Endothelial cell (in vitro differentiated cells): ENCODE data around the gene TRAPPC10. TPM values are rescaled to one million over a fixed set of nuclear protein-coding genes. Genes with fewer than 3 reads are reported as not detected.
A peak's percentile ranks its signal among the peaks of the same experiment; 100 is the strongest.

Source experiments
- DNase-seq: peaks from one replicate; pipeline ENCODE4 v3.0.0; 2021; ENCODE audit warnings: low spot score
- H3K27ac Mint-ChIP-seq: one replicate; pipeline ENCODE4 v1.8.0; 2021; ENCODE audit warnings: mixed read lengths, inconsistent platforms; ENCODE audit not compliant: unreplicated experiment
- H3K27me3 Mint-ChIP-seq: one replicate; pipeline ENCODE4 v1.8.0; 2021; ENCODE audit warnings: mild to moderate bottlenecking, moderate library complexity, mixed read lengths, inconsistent platforms; ENCODE audit not compliant: unreplicated experiment
- H3K36me3 Mint-ChIP-seq: one replicate; pipeline ENCODE4 v1.8.0; 2021; ENCODE audit warnings: mild to moderate bottlenecking, low read depth, mixed read lengths, inconsistent platforms; ENCODE audit not compliant: unreplicated experiment
- H3K4me1 Mint-ChIP-seq: one replicate; pipeline ENCODE4 v1.8.0; 2021; ENCODE audit warnings: mild to moderate bottlenecking, mixed read lengths, inconsistent platforms; ENCODE audit not compliant: unreplicated experiment
- H3K4me3 Mint-ChIP-seq: one replicate; pipeline ENCODE4 v1.8.0; 2021; ENCODE audit warnings: mild to moderate bottlenecking, mixed read lengths, inconsistent platforms; ENCODE audit not compliant: unreplicated experiment
- H3K9me3 Mint-ChIP-seq: one replicate; pipeline ENCODE4 v1.8.0; 2021; ENCODE audit warnings: mixed read lengths, inconsistent platforms; ENCODE audit not compliant: unreplicated experiment
- CTCF ChIP-seq: fragments of 200-600 bp; sonication (generic); IDR thresholded peaks from one replicate; pipeline ENCODE4 v1.5.0; 2021; ENCODE audit warnings: antibody characterized with exemption; ENCODE audit not compliant: unreplicated experiment
- total RNA-seq: library from RNA; stranded (reverse); fragmentation: NEBNext Ultra II Directional; extraction: Animal tissue kit (Norgen Biotek cat#: 25700); gene quantifications from one replicate; pipeline ENCODE4 v1.2.1, GENCODE V29; 2021; ENCODE audit not compliant: unreplicated experiment

The TRAPPC10 gene
- total RNA-seq, 1 donor from 2014 or later = 28.4 TPM

- Mint-ChIP-seq H3K27ac (no peak overlapping the region), H3K27me3 (peaks cover 1% of the 10 kb centered on the region), H3K4me3 (no peak overlapping the region), H3K9me3 (no peaks in the 10 kb centered on the region), H3K4me1 (peaks cover 8% of the 10 kb centered on the region), H3K36me3 (no peaks in the 10 kb centered on the region)
- DNase-seq = no peak
- TF ChIP-seq CTCF = no peak
These were observed 16.2 kb downstream of the TRAPPC10 start for GRCh38 chr21:44028287-44028659.

- H3K27me3 Mint-ChIP-seq = peaks cover 1% of the 10 kb centered on the region
- H3K4me1 Mint-ChIP-seq = peaks cover 8% of the 10 kb centered on the region
- H3K9me3 Mint-ChIP-seq = no peaks in the 10 kb centered on the region
- no peak overlapping the region for H3K27ac Mint-ChIP-seq
- TF ChIP-seq CTCF = no peak
- peaks cover 6% of the 10 kb centered on the region for H3K36me3 Mint-ChIP-seq
- DNase-seq = no peak
- no peak overlapping the region for H3K4me3 Mint-ChIP-seq
These were observed 17.5 kb downstream of the TRAPPC10 start for GRCh38 chr21:44029460-44030087.

DNA sequence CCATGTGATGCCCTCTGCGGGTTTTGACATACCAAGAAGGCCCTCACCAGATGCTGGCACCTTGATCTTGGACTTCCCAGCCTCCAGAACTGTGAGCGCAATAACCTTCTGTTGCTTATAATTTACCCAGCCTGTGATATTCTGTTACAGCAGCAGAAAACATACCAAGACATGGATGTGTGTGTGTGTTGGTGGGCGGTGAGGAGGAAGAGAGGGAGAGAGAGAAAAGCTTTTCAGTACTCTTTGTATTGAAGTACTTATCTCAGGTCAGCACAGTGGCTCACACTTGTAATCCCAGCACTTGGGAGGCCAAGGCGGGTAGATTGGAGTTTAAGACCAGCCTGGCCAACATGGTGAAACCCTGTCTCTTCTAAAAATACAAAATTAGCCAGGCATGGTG is 23.1 kb downstream of the TRAPPC10 start:
- Mint-ChIP-seq H3K4me3 (no peak overlapping the region), H3K4me1 (no peaks in the 10 kb centered on the region), H3K27me3 (peaks cover 2% of the 10 kb centered on the region), H3K27ac (no peak overlapping the region), H3K36me3 (peaks cover 14% of the 10 kb centered on the region), H3K9me3 (no peaks in the 10 kb centered on the region)
- no peak for DNase-seq
- no peak for TF ChIP-seq CTCF

DNA sequence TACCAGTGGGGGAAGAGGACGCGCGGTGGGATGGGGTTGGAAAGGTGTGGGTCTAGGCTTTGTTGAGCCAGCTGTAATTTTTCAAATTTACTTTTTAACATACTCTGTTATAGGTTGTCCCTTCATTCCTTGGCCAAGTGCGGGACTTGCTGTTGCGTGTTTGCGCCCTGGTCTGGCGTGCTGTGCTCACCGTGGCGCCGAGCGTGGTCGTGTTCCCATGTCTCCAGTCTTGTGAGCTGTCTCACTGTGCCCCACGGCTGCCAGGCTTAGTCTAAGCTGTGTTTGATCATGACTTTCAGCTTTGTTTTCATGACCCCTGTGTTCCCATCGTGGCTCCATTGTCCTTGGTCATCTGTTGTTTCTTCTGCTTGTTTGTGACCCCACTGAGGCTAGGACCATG is 26.0 kb downstream of the TRAPPC10 start:
- Mint-ChIP-seq H3K36me3 (peaks cover 14% of the 10 kb centered on the region), H3K27me3 (peaks cover 2% of the 10 kb centered on the region), H3K9me3 (no peaks in the 10 kb centered on the region), H3K4me1 (no peaks in the 10 kb centered on the region), H3K27ac (no peak overlapping the region), H3K4me3 (peak overlapping the region; percentile 53)
- no peak for DNase-seq
- TF ChIP-seq CTCF = no peak

- no peak for TF ChIP-seq CTCF
- DNase-seq = no peak
- H3K36me3 Mint-ChIP-seq = peaks cover 6% of the 10 kb centered on the region
- H3K4me1 Mint-ChIP-seq = no peaks in the 10 kb centered on the region
- H3K27ac Mint-ChIP-seq = no peak overlapping the region
- peaks cover 2% of the 10 kb centered on the region for H3K27me3 Mint-ChIP-seq
- no peaks in the 10 kb centered on the region for H3K9me3 Mint-ChIP-seq
- H3K4me3 Mint-ChIP-seq = no peak overlapping the region
These were observed 27.7 kb downstream of the TRAPPC10 start for GRCh38 chr21:44039828-44040227.
